HL-60 (cell line): ENCODE results near the gene DAB2IP.

Experiments
- CTCF ChIP-seq: IDR thresholded peaks from one replicate; pipeline ENCODE4 v1.5.1; 2011; ENCODE audit warnings: low read length, control low read depth, inconsistent platforms; ENCODE audit not compliant: insufficient read depth
- GABPA ChIP-seq: IDR thresholded peaks from 2 replicates; pipeline ENCODE4 v1.6.1; 2012; ENCODE audit warnings: low read depth
- POLR2AphosphoS5 ChIP-seq: IDR thresholded peaks from 2 replicates; pipeline ENCODE4 v1.6.1; 2012; ENCODE audit warnings: low read depth
- REST ChIP-seq: IDR thresholded peaks from 2 replicates; pipeline ENCODE4 v1.6.1; 2012; ENCODE audit warnings: low read depth; ENCODE audit not compliant: insufficient replicate concordance
- SPI1 ChIP-seq: IDR thresholded peaks from 2 replicates; pipeline ENCODE4 v1.6.1; 2012; ENCODE audit warnings: low read depth, mild to moderate bottlenecking, borderline replicate concordance

- TF ChIP-seq POLR2AphosphoS5, result no peak
- no peak for TF ChIP-seq CTCF
- TF ChIP-seq REST, result no peak
- TF ChIP-seq GABPA, result no peak
- TF ChIP-seq SPI1, result no peak
Observed at GRCh38 chr9:121741228-121741918, 89.9 kb downstream of the DAB2IP start.
